ENCODE measurements around the gene USP32.
"Not testable (repeated sequence)": the region's sequence is repeated elsewhere in the genome, so short reads cannot be mapped to it uniquely, and the experiment has no call there.

Gene USP32

GRCh38 chr17:60229188-60229802 is 162.6 kb downstream of the USP32 start:
- DNase-seq: peak; percentile 52

- DNase-seq: not testable (repeated sequence)
These were observed 164.7 kb downstream of the USP32 start for GRCh38 chr17:60227276-60227675.

GRCh38 chr17:60224064-60224463 is 167.9 kb downstream of the USP32 start:
- DNase-seq: peak; percentile 9

GRCh38 chr17:60223456-60223855 is 168.5 kb downstream of the USP32 start:
- DNase-seq: no peak

- DNase-seq: not testable (repeated sequence)
These were observed 173.2 kb downstream of the USP32 start for GRCh38 chr17:60218774-60219173.

GRCh38 chr17:60215895-60216294 is 176.0 kb downstream of the USP32 start:
- DNase-seq: not testable (repeated sequence)

- DNase-seq: not testable (repeated sequence)
These were observed 180.7 kb downstream of the USP32 start for GRCh38 chr17:60211282-60211681.

- not testable (repeated sequence) for DNase-seq
These were observed 183.6 kb downstream of the USP32 start for GRCh38 chr17:60208302-60208701.

GRCh38 chr17:60205782-60206181 is 186.2 kb downstream of the USP32 start:
- DNase-seq: not testable (repeated sequence)

GRCh38 chr17:60198630-60199029 is 193.3 kb downstream of the USP32 start:
- not testable (repeated sequence) for DNase-seq

GRCh38 chr17:60194141-60194540 is 197.8 kb downstream of the USP32 start:
- not testable (repeated sequence) for DNase-seq

GRCh38 chr17:60193482-60193881 is 198.5 kb downstream of the USP32 start:
- no peak for DNase-seq

GRCh38 chr17:60193032-60193431 is 198.9 kb downstream of the USP32 start:
- DNase-seq: not testable (repeated sequence)

- DNase-seq: not testable (repeated sequence)
These were observed 201.9 kb downstream of the USP32 start for GRCh38 chr17:60190032-60190431.

- no peak for DNase-seq
These were observed 203.2 kb downstream of the USP32 start for GRCh38 chr17:60188759-60189158.

GRCh38 chr17:60186846-60187745 is 204.8 kb downstream of the USP32 start:
- DNase-seq: peak; percentile 52

GRCh38 chr17:60186372-60186771 is 205.6 kb downstream of the USP32 start:
- not testable (repeated sequence) for DNase-seq

- DNase-seq: not testable (repeated sequence)
These were observed 211.6 kb downstream of the USP32 start for GRCh38 chr17:60180380-60180779.

GRCh38 chr17:60178180-60178579 is 213.8 kb downstream of the USP32 start:
- DNase-seq: not testable (repeated sequence)

- DNase-seq: not testable (repeated sequence)
These were observed 215.2 kb downstream of the USP32 start for GRCh38 chr17:60176763-60177162.

GRCh38 chr17:60174767-60175166 is 217.2 kb downstream of the USP32 start:
- DNase-seq: not testable (repeated sequence)

GRCh38 chr17:60174035-60174434 is 217.9 kb downstream of the USP32 start:
- DNase-seq: no peak

- peak; percentile 36 for DNase-seq
These were observed 218.6 kb downstream of the USP32 start for GRCh38 chr17:60173304-60173819.

GRCh38 chr17:60171753-60172079 is 220.2 kb downstream of the USP32 start:
- DNase-seq: no peak
